ENCODE data around the gene SMG6.
"Not testable (repeated sequence)": the region's sequence is repeated elsewhere in the genome, so short reads cannot be mapped to it uniquely, and the experiment has no call there.

DNA sequence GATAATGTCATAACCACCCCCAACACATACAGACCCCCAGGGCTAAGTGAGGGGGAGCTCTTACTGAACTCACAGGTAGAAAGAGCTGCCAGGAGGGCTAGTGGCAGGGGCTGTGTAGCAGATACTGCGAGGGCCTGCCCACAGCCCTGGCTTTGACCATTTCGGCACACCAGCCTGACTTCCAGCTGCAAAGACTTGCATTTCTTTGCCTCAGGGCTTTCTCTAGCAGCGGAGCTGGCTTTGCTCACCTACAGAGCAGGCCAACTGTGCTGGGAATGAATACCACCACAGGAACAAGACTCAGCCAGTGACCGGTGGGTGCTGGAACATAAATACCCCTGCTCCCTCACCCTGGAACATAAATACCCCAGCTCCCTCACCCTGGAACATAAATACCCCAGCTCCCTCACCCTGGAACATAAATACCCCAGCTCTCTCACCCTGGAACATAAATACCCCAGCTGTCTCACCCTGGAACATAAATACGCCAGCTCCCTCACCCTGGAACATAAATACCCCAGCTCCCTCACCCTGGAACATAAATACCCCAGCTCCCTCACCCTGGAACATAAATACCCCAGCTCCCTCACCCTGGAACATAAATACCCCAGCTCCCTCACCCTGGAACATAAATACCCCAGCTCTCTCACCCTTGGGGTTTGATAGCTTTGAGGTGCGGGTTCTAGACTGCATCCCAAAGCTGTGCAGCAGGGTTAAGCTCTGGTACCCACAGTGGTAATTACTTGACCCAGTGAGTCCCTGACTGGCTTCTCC lies 290.2 kb downstream of the SMG6 start:
- not testable (repeated sequence) for TF ChIP-seq CTCF, EP300, POLR2A (IDR thresholded peaks at IDR 0.05)

All from sigmoid colon (tissue), 4 donors.